Endothelial cell of umbilical vein (primary cell): Measurements from ENCODE around the gene PDCD6IP. TPM values are rescaled to one million over a fixed set of nuclear protein-coding genes. Genes with fewer than 3 reads are reported as not detected.

Experiments
- BruUV-seq: library from RNA; stranded (reverse); fragments of 400-500 nt; replicated peaks from 2 replicates; lab custom pipeline; 2021; lab: Mats Ljungman, UMichigan
- CTCF ChIA-PET: fragments of 300-600, 350-600 bp; sonication (Branson Sonifier 250); formaldehyde crosslinking; loops from one replicate; lab custom pipeline; 2021; ENCODE audit warnings: antibody characterized with exemption, inconsistent platforms; lab: Charles Lee
- POLR2A ChIA-PET: fragments of 300-600, 350-600 bp; sonication (Branson Sonifier 250); formaldehyde crosslinking; loops from one replicate; lab custom pipeline; 2021; ENCODE audit warnings: antibody characterized with exemption, inconsistent platforms; lab: Charles Lee
- DNase-seq: peaks from one replicate; pipeline ENCODE4 v3.0.0-alpha.2; 2011; ENCODE audit warnings: low read depth, low spot score
- FAIRE-seq: peaks from 2 replicates; lab custom pipeline; 2011; peaks lifted over from hg19 to GRCh38; lab: Jason Lieb, UNC
- H2AFZ ChIP-seq: 2 replicates; pipeline ENCODE4 v1.6.0; 2012; ENCODE audit warnings: low read depth, low read length, control low read depth, inconsistent platforms
- H3K27ac ChIP-seq: 2 replicates; pipeline ENCODE4 v1.5.1; 2011; ENCODE audit warnings: low read depth, mild to moderate bottlenecking, control low read depth, low read length, moderate library complexity; ENCODE audit not compliant: insufficient read depth
- H3K27me3 ChIP-seq, 2 experiments: 2 replicates each; pipeline versions ENCODE4 v1.6.0 to v1.6.1; 2011; ENCODE audit warnings: low read length in 2 of 2, mixed read lengths in 1 of 2; ENCODE audit not compliant: control insufficient read depth in 2 of 2, insufficient read depth in 2 of 2
- H3K36me3 ChIP-seq, 2 experiments: 2 replicates in 1 of 2; 3 replicates in 1 of 2; pipeline ENCODE4 v1.5.1; 2011; ENCODE audit warnings: low read length in 2 of 2, mild to moderate bottlenecking in 1 of 2, moderate library complexity in 1 of 2; ENCODE audit not compliant: control insufficient read depth in 2 of 2, insufficient read depth in 2 of 2; ENCODE audit errors: extremely low read depth in 1 of 2
- H3K4me1 ChIP-seq: 3 replicates; pipeline ENCODE4 v1.5.1; 2011; ENCODE audit warnings: mild to moderate bottlenecking, low read length; ENCODE audit not compliant: control insufficient read depth, insufficient read depth; ENCODE audit errors: extremely low read depth
- H3K4me2 ChIP-seq: 2 replicates; pipeline ENCODE4 v1.6.1; 2011; ENCODE audit warnings: low read length, control low read depth, mixed read lengths; ENCODE audit not compliant: insufficient read depth
- H3K4me3 ChIP-seq, 3 experiments: fragments of 200-600 bp in 1 of 3; sonication (generic), shearing (Covaris generic) in 1 of 3; replicated peaks in 1 of 3; 2 replicates each; pipeline ENCODE4 v1.5.1; 2011 to 2016; ENCODE audit warnings: control low read depth in 3 of 3, low read length in 3 of 3, mild to moderate bottlenecking in 2 of 3, inconsistent platforms in 1 of 3, low read depth in 1 of 3, moderate library complexity in 1 of 3; ENCODE audit not compliant: insufficient read depth in 1 of 3
- H3K79me2 ChIP-seq: 2 replicates; pipeline ENCODE4 v1.6.0; 2012; ENCODE audit warnings: low read length, inconsistent platforms; ENCODE audit not compliant: control insufficient read depth, insufficient read depth
- H3K9ac ChIP-seq: replicated peaks from 2 replicates; pipeline ENCODE3; 2011; ENCODE audit warnings: low read length, control low read depth; ENCODE audit not compliant: insufficient read depth; ENCODE audit errors: extremely low read depth
- H3K9me1 ChIP-seq: replicated peaks from 3 replicates; pipeline ENCODE4 v1.6.0; 2011; ENCODE audit warnings: mild to moderate bottlenecking, low read length; ENCODE audit not compliant: control insufficient read depth, insufficient read depth; ENCODE audit errors: extremely low read depth
- H3K9me3 ChIP-seq: replicated peaks from 2 replicates; pipeline ENCODE4 v1.5.1; 2012; ENCODE audit warnings: low read length, inconsistent platforms; ENCODE audit not compliant: control insufficient read depth, insufficient read depth
- H4K20me1 ChIP-seq: replicated peaks from 2 replicates; pipeline ENCODE3; 2011; ENCODE audit warnings: mild to moderate bottlenecking, low read length; ENCODE audit not compliant: control insufficient read depth, insufficient read depth; ENCODE audit errors: extremely low read depth
- EZH2 ChIP-seq: IDR thresholded peaks from 2 replicates; pipeline ENCODE4 v1.6.1; 2012; ENCODE audit warnings: borderline replicate concordance, low read depth, mild to moderate bottlenecking, moderate library complexity, low read length, inconsistent platforms; ENCODE audit not compliant: severe bottlenecking
- FOS ChIP-seq: IDR thresholded peaks from 2 replicates; pipeline ENCODE4 v1.6.1; 2011; ENCODE audit warnings: mild to moderate bottlenecking, low read length, moderate library complexity, borderline replicate concordance; ENCODE audit not compliant: insufficient read depth
- GATA2 ChIP-seq: IDR thresholded peaks from 2 replicates; pipeline ENCODE4 v1.7.0; 2011; ENCODE audit warnings: low read depth, mild to moderate bottlenecking, moderate library complexity, mixed read lengths, low read length; ENCODE audit not compliant: insufficient read length, insufficient read depth
- JUN ChIP-seq: IDR thresholded peaks from 2 replicates; pipeline ENCODE4 v1.6.1; 2011; ENCODE audit warnings: borderline replicate concordance, low read depth; ENCODE audit not compliant: insufficient read length, insufficient read depth
- MYC ChIP-seq: IDR thresholded peaks from one replicate; pipeline ENCODE4 v1.6.1; 2011; ENCODE audit warnings: mild to moderate bottlenecking, low read depth, low read length
- POLR2A ChIP-seq: IDR thresholded peaks from 2 replicates; pipeline ENCODE4 v1.6.1; 2012; ENCODE audit warnings: low read depth, mild to moderate bottlenecking, control low read depth, low read length
- POLR2AphosphoS5 ChIP-seq: IDR thresholded peaks from 2 replicates; pipeline ENCODE4 v1.6.1; 2012; ENCODE audit warnings: low read depth, mild to moderate bottlenecking, control low read depth, low read length, moderate library complexity; ENCODE audit not compliant: insufficient read depth
- dilution Hi-C: fragments of 300-500 bp; cut with MboI; formaldehyde crosslinking; loops from one replicate; pipeline ENCODE4 v1.15.0; 2019; ENCODE audit warnings: low sequenced_read_pairs; ENCODE audit not compliant: extremely low pct_ligation_motif_present
- intact Hi-C: fragments of 100-400 bp; cut with micrococcal nuclease; formaldehyde crosslinking; loops from one replicate; pipeline ENCODE4 v1.10.0; 2022
- polyA plus RNA-seq, 4 experiments: library from polyadenylated mRNA; depleted of rRNA in 3 of 4; stranded (reverse) in 3 of 4; unstranded in 1 of 4; fragments of >200 nt; gene quantifications; 2 replicates each; pipeline versions ENCODE4 v1.2.1 to v1.2.3, GENCODE V29; 2011 to 2012; ENCODE audit warnings: missing spikeins in 1 of 4
- total RNA-seq: library from RNA; stranded (reverse); gene quantifications from 2 replicates; pipeline ENCODE4 v1.2.3, GENCODE V29; 2021
- TF ChIP-seq, protein P1 (sequence below): IDR thresholded peaks from 2 replicates; pipeline ENCODE4 v1.6.1; 2011; ENCODE audit not compliant: insufficient read depth, insufficient read length
- TF ChIP-seq, protein P2 (sequence below), 2 donors: IDR thresholded peaks; 1 replicate in 1 of 2; 2 replicates in 1 of 2; pipeline ENCODE4 v1.5.1; 2011; ENCODE audit warnings: low read length in 2 of 2, mild to moderate bottlenecking in 2 of 2, moderate library complexity in 2 of 2, control low read depth in 1 of 2, inconsistent platforms in 1 of 2, low read depth in 1 of 2; ENCODE audit not compliant: insufficient read depth in 1 of 2; ENCODE audit errors: extremely low read depth in 1 of 2

PDCD6IP gene
- total and polyA plus RNA-seq, 2 donors (not counting 3 experiments of a cell fraction or from before 2014, with no cell fraction given), result 106 to 265 TPM

DNA sequence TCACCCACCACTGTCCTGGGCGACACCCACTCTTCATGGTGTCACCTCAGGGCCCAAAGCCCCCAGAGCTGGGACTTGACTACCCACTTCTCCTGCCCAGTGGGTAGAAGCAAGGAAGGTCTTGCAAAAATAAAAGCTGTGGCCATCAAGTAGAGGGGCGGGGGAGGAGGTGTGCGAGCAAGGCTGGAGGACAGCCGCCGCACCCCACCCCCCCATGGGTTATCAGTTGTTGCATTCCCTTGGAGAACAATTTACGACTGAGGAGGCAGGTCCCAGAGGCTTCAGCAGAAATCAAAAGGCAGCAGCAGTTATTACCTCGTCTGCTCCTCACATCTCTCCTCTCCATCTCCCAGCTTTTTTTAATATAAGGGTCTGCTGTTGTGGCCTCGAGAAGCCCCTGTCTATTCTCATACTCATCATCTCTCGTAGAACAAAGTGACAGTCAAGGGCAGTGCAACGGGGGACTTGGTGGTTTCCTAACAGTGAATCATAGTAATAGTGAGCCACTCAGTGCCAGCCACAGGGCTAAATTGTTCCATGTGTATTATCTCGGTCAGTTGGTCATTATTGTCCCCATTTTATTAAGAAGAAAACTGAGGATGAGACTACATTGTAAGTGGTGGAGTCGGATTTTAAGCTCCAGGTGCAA lies 116.4 kb downstream of the PDCD6IP start:
- no peak for FAIRE-seq
- Histone ChIP-seq H3K27me3 (no peaks in the 10 kb centered on the region), H2AFZ (no peak overlapping the region), H3K9me1 (no peaks in the 10 kb centered on the region), H3K4me1 (no peaks in the 10 kb centered on the region), H4K20me1 (no peaks in the 10 kb centered on the region), H3K36me3 (no peaks in the 10 kb centered on the region), H3K9me3 (no peaks in the 10 kb centered on the region), H3K79me2 (no peaks in the 10 kb centered on the region), H3K4me3 (no peak overlapping the region), H3K9ac (no peak overlapping the region), H3K27ac (no peak overlapping the region), H3K4me2 (no peak overlapping the region)
- ChIA-PET CTCF (interaction anchor here (1.3 to 2.1 kb wide), 3 partner anchors 13 to 769 kb away, joined by 3 to 7 read pairs (median 7); no protein-coding TSS in a partner anchor), POLR2A (no interaction called here)
- dilution Hi-C loops (no loop called here), intact Hi-C loops (no loop called here)
- TF ChIP-seq POLR2A, result no peak
- no TSS peak for BruUV-seq
- no peak for DNase-seq

DNA sequence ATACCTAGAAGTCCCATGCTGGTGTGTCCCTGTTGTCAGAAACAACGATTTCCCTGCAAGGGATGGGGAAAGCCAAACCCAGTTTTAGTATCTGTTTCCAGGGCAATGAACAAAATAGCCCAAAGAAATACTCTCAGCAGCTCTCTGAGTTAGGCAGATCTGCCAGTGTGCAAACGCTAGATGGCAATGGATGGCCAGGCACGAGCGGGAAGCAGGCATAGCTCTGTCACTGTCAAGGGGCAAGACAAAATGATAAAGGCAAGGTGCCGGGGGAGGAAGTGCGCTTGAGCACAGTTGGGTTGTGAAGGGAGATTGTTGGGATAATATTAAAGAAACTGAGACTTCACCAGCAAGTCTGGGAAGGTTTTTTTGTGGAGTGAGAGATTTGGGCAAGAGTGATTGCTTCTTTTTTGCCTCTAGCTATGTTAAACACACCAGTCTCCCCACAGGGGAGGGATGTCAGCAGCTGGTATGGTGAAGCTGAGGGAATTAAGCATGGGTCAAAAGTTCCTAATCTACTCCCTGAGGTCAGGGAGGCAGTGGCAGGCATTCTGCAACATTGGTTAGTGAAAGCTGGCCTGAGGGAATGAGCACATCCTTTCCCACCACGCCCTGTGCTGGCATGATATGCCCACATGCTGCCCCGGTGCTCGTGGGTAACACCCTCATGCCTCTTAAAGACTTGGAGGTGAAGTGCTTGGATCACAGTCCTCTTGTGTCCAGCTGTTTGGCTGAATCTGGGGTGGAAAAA lies 117.5 kb downstream of the PDCD6IP start:
- no TSS peak for BruUV-seq
- no peaks in the 10 kb centered on the region for H3K79me2 ChIP-seq
- H3K9ac ChIP-seq, result no peak overlapping the region
- H3K27ac ChIP-seq, result no peak overlapping the region
- no peaks in the 10 kb centered on the region for H3K4me1 ChIP-seq
- no peaks in the 10 kb centered on the region for H4K20me1 ChIP-seq
- H3K4me3 ChIP-seq, result no peak overlapping the region
- CTCF ChIA-PET, result interaction anchor here (1.4 to 2.1 kb wide), 3 partner anchors 33 to 1992 kb away, joined by 4 to 7 read pairs (median 7); no protein-coding TSS in a partner anchor
- dilution Hi-C loops (no loop called here), intact Hi-C loops (no loop called here)
- FAIRE-seq (no peak), DNase-seq (no peak)
- no peak overlapping the region for H2AFZ ChIP-seq
- H3K9me1 ChIP-seq, result no peaks in the 10 kb centered on the region
- POLR2A ChIA-PET, result no interaction called here
- TF ChIP-seq FOS (no peak), MYC (no peak), EZH2 (no peak), JUN (no peak), GATA2 (no peak), POLR2A (no peak), POLR2AphosphoS5 (no peak)
- TF ChIP-seq, protein P1, sequence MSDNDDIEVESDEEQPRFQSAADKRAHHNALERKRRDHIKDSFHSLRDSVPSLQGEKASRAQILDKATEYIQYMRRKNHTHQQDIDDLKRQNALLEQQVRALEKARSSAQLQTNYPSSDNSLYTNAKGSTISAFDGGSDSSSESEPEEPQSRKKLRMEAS, result no peak
- TF ChIP-seq, protein P2, sequence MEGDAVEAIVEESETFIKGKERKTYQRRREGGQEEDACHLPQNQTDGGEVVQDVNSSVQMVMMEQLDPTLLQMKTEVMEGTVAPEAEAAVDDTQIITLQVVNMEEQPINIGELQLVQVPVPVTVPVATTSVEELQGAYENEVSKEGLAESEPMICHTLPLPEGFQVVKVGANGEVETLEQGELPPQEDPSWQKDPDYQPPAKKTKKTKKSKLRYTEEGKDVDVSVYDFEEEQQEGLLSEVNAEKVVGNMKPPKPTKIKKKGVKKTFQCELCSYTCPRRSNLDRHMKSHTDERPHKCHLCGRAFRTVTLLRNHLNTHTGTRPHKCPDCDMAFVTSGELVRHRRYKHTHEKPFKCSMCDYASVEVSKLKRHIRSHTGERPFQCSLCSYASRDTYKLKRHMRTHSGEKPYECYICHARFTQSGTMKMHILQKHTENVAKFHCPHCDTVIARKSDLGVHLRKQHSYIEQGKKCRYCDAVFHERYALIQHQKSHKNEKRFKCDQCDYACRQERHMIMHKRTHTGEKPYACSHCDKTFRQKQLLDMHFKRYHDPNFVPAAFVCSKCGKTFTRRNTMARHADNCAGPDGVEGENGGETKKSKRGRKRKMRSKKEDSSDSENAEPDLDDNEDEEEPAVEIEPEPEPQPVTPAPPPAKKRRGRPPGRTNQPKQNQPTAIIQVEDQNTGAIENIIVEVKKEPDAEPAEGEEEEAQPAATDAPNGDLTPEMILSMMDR (IDR thresholded peaks at IDR 0.05; ENCODE audit: extremely low read depth in 1 of 2, insufficient read depth in 1 of 2, low read depth in 1 of 2, low read length in 2 of 2), result no peak
- no peaks in the 10 kb centered on the region for H3K36me3 ChIP-seq
- H3K9me3 ChIP-seq, result no peaks in the 10 kb centered on the region
- H3K4me2 ChIP-seq, result no peak overlapping the region
- H3K27me3 ChIP-seq, result no peaks in the 10 kb centered on the region
